HG03460 (cell line): ENCODE data around the gene GSTA2.
"Not testable (repeated sequence)": the region's sequence is repeated elsewhere in the genome, so short reads cannot be mapped to it uniquely, and the experiment has no call there.

Source experiments
- ATAC-seq: cut with Tn5 transposase; IDR thresholded peaks from one replicate; pipeline ENCODE4 v1.9.1; 2021; ENCODE audit not compliant: unreplicated experiment

The GSTA2 gene

GRCh38 chr6:52726193-52726542 lies 37.1 kb downstream of the GSTA2 start:
- no peak for ATAC-seq

GRCh38 chr6:52725535-52726192 lies 37.6 kb downstream of the GSTA2 start:
- no peak for ATAC-seq

- no peak for ATAC-seq
These were observed 38.1 kb downstream of the GSTA2 start for GRCh38 chr6:52725143-52725534.

GRCh38 chr6:52724406-52725121 lies 38.7 kb downstream of the GSTA2 start:
- ATAC-seq: peak; percentile 98

GRCh38 chr6:52724042-52724405 lies 39.3 kb downstream of the GSTA2 start:
- ATAC-seq: no peak

- no peak for ATAC-seq
These were observed 43.0 kb downstream of the GSTA2 start for GRCh38 chr6:52720321-52720720.

- no peak for ATAC-seq
These were observed 44.7 kb downstream of the GSTA2 start for GRCh38 chr6:52718550-52718949.

- not testable (repeated sequence) for ATAC-seq
These were observed 48.5 kb downstream of the GSTA2 start for GRCh38 chr6:52714761-52715160.

- ATAC-seq: no peak
These were observed 51.1 kb downstream of the GSTA2 start for GRCh38 chr6:52712136-52712535.

- ATAC-seq: no peak
These were observed 55.2 kb downstream of the GSTA2 start for GRCh38 chr6:52707963-52708680.

- ATAC-seq: no peak
These were observed 57.3 kb downstream of the GSTA2 start for GRCh38 chr6:52706001-52706400.

- not testable (repeated sequence) for ATAC-seq
These were observed 58.3 kb downstream of the GSTA2 start for GRCh38 chr6:52704781-52705502.

GRCh38 chr6:52704060-52704459 lies 59.2 kb downstream of the GSTA2 start:
- no peak for ATAC-seq
